Activated CD4-positive, alpha-beta T cell treated with anti-CD3 and anti-CD28 coated beads for 36 hours (primary cell): ENCODE measurements around the gene RPRD1B. TPM values are rescaled to one million over a fixed set of nuclear protein-coding genes. Genes with fewer than 3 reads are reported as not detected.
"Not testable (repeated sequence)": the region's sequence is repeated elsewhere in the genome, so short reads cannot be mapped to it uniquely, and the experiment has no call there.

Experiments used
- ATAC-seq: fragments of 200-7000 bp; cut with Tn5 transposase; one replicate; pipeline ENCODE4 v1.10.0; 2021; ENCODE audit warnings: mild to moderate bottlenecking, moderate library complexity
- CTCF ChIA-PET: fragments of 350-600 bp; sonication (Branson Sonifier 250); formaldehyde crosslinking; loops from one replicate; lab custom pipeline; 2021; ENCODE audit warnings: antibody characterized with exemption; lab: Charles Lee
- POLR2A ChIA-PET: fragments of 350-600 bp; sonication (Branson Sonifier 250); formaldehyde crosslinking; loops from one replicate; lab custom pipeline; 2021; ENCODE audit warnings: antibody characterized with exemption, inconsistent platforms; lab: Charles Lee
- DNase-seq: peaks from one replicate; pipeline ENCODE4 v3.0.0-alpha.2; 2020
- H3K27ac Mint-ChIP-seq: one replicate; pipeline ENCODE4 v1.8.0; 2021; ENCODE audit warnings: mixed read lengths
- H3K27me3 Mint-ChIP-seq: one replicate; pipeline ENCODE4 v1.8.0; 2021; ENCODE audit warnings: mixed read lengths
- H3K36me3 Mint-ChIP-seq: one replicate; pipeline ENCODE4 v1.8.0; 2021; ENCODE audit warnings: low read depth, mixed read lengths
- H3K4me1 Mint-ChIP-seq: one replicate; pipeline ENCODE4 v1.8.0; 2021; ENCODE audit warnings: mixed read lengths
- H3K4me3 Mint-ChIP-seq: one replicate; pipeline ENCODE4 v1.8.0; 2021; ENCODE audit warnings: mild to moderate bottlenecking, moderate library complexity, mixed read lengths
- H3K9me3 Mint-ChIP-seq: one replicate; pipeline ENCODE4 v1.8.0; 2021; ENCODE audit warnings: low read depth, mixed read lengths
- intact Hi-C, 2 experiments: fragments of 100-400 bp; cut with DNase I in 1 of 2; cut with micrococcal nuclease in 1 of 2; formaldehyde crosslinking; loops; one replicate each; pipeline versions ENCODE4 v1.14.2 to v1.15.1; 2022 to 2024; cut with DNase I, micrococcal nuclease
- total RNA-seq, 2 experiments: library from RNA; stranded (reverse); gene quantifications; one replicate each; pipeline ENCODE4 v1.2.3, GENCODE V29; 2021

Gene RPRD1B
- total RNA-seq, 2 experiments from 2014 or later = 29.9 to 36.4 TPM

DNA sequence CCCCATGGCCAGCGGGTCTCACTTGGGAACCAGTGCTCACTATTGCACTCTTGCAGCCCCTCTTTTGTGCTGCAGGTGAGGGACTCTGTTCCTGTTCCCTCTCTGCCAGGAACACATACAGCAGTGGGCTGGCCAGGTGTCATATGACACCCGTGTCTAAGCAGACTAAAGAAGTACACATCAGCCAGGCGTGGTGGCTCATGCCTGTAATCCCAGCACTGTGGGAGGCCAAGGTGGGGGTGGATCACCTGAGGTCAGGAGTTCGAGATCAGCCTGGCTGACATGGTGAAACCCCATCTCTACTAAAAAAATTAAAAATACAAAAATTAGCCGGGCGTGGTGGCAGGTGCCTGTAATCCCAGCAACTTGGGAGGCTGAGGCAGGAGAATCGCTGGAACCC is 74.4 kb downstream of the RPRD1B start:
- DNase-seq, H3K4me1 Mint-ChIP-seq, CTCF ChIA-PET, H3K36me3 Mint-ChIP-seq, H3K9me3 Mint-ChIP-seq, H3K27ac Mint-ChIP-seq, POLR2A ChIA-PET, intact Hi-C loops, H3K4me3 Mint-ChIP-seq, H3K27me3 Mint-ChIP-seq, ATAC-seq: not testable (repeated sequence)

- H3K4me1 Mint-ChIP-seq = no peaks in the 10 kb centered on the region
- intact Hi-C loops = no loop called here
- no peaks in the 10 kb centered on the region for H3K27me3 Mint-ChIP-seq
- no peak for ATAC-seq
- H3K36me3 Mint-ChIP-seq = no peaks in the 10 kb centered on the region
- DNase-seq = no peak
- H3K4me3 Mint-ChIP-seq = no peak overlapping the region
- POLR2A ChIA-PET = interaction anchor here (0.6 kb wide), 1 partner anchor 382 kb away, joined by 4 read pairs; no protein-coding TSS in a partner anchor
- no peaks in the 10 kb centered on the region for H3K9me3 Mint-ChIP-seq
- no peak overlapping the region for H3K27ac Mint-ChIP-seq
- CTCF ChIA-PET = interaction anchor here (1.2 kb wide), 1 partner anchor 51 kb away, joined by 3 read pairs; no protein-coding TSS in a partner anchor
Observed at GRCh38 chr20:38108438-38108985, 75.0 kb downstream of the RPRD1B start.

GRCh38 chr20:38108986-38109541 is 75.5 kb downstream of the RPRD1B start:
- Mint-ChIP-seq H3K27me3 (no peaks in the 10 kb centered on the region), H3K4me3 (no peak overlapping the region), H3K36me3 (no peaks in the 10 kb centered on the region), H3K9me3 (no peaks in the 10 kb centered on the region), H3K4me1 (no peaks in the 10 kb centered on the region), H3K27ac (no peak overlapping the region)
- DNase-seq = no peak
- ChIA-PET POLR2A (interaction anchor here (0.6 kb wide), 2 partner anchors 8 to 383 kb away, joined by 3 to 4 read pairs; no protein-coding TSS in a partner anchor), CTCF (interaction anchor here (1.2 kb wide), 1 partner anchor 52 kb away, joined by 3 read pairs; no protein-coding TSS in a partner anchor)
- intact Hi-C loops = no loop called here
- no peak for ATAC-seq

- CTCF ChIA-PET = interaction anchor here (0.7 to 1.4 kb wide), 5 partner anchors 10 to 113 kb away, joined by 3 to 5 read pairs (median 3); no protein-coding TSS in a partner anchor
- H3K27me3 Mint-ChIP-seq = no peaks in the 10 kb centered on the region
- intact Hi-C loops = no loop called here
Observed at GRCh38 chr20:38109591-38110524, 76.3 kb downstream of the RPRD1B start.

GRCh38 chr20:38110525-38111178 is 77.1 kb downstream of the RPRD1B start:
- DNase-seq (no peak), ATAC-seq (no peak)
- Mint-ChIP-seq H3K9me3 (no peaks in the 10 kb centered on the region), H3K27ac (no peak overlapping the region), H3K27me3 (no peaks in the 10 kb centered on the region), H3K4me3 (no peak overlapping the region), H3K36me3 (no peaks in the 10 kb centered on the region), H3K4me1 (no peaks in the 10 kb centered on the region)
- POLR2A ChIA-PET = no interaction called here
- CTCF ChIA-PET = interaction anchor here (0.9 to 1.4 kb wide), 2 partner anchors 36 to 37 kb away, joined by 3 to 5 read pairs; no protein-coding TSS in a partner anchor
- intact Hi-C loops = no loop called here

More at GRCh38 chr20:38109591-38110524, 76.3 kb downstream of the RPRD1B start:
- Mint-ChIP-seq H3K4me3 (no peak overlapping the region), H3K9me3 (no peaks in the 10 kb centered on the region), H3K27ac (no peak overlapping the region), H3K4me1 (no peaks in the 10 kb centered on the region), H3K36me3 (no peaks in the 10 kb centered on the region)
- ATAC-seq (no peak), DNase-seq (no peak)
- POLR2A ChIA-PET = interaction anchor here (0.6 kb wide), 1 partner anchor 9 kb away, joined by 3 read pairs; no protein-coding TSS in a partner anchor

DNA sequence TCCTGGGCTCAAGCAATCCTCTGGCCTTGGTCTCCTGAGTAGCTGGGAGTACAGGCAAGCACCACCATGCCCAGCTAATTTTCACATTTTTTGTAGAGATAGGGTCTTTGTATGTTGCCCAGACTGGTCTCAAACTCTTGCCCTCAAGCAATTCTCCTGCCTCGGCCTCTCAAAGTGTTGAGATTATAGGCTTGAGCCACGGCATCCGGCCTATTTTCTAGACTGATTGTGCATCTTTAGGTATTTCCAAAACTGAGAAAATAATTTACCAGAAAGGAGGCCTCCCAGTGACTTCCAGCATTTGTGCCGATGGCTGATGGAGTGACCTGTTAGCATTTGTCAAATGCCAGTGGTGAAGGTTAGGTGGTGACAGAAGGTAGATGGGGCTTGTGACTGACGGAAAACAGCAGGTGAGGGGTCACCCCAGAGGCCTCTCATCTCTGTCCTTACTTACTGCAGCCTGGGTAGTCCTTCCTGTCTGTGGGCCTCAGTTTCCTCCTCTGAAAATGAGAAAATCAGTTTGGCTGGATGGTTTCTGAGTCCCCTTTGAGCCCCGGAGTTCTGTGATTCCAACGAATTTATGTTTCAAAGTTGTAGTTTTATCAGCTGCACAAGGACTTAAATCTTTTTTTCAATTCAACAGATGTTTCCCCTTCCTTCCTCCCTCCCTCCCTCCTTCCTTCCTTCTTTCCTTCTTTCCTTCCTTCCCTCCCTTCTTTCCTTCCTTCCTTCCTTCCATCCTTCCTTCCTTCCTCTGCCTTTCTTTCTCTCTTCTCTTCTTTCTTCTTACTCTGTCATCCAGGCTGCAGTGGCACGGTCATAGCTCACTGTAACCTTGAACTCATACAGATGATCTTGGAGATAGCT is 78.1 kb downstream of the RPRD1B start:
- H3K27me3 Mint-ChIP-seq = no peaks in the 10 kb centered on the region
- ATAC-seq (no peak), DNase-seq (no peak)
- CTCF ChIA-PET = interaction anchor here (1.1 to 1.4 kb wide), 2 partner anchors 11 to 37 kb away, joined by 3 to 5 read pairs; no protein-coding TSS in a partner anchor
- H3K4me3 Mint-ChIP-seq = no peak overlapping the region
- intact Hi-C loops = no loop called here
- H3K27ac Mint-ChIP-seq = no peak overlapping the region
- no peaks in the 10 kb centered on the region for H3K9me3 Mint-ChIP-seq
- POLR2A ChIA-PET = no interaction called here
- H3K36me3 Mint-ChIP-seq = no peaks in the 10 kb centered on the region
- H3K4me1 Mint-ChIP-seq = no peaks in the 10 kb centered on the region

- POLR2A ChIA-PET = no interaction called here
- no peaks in the 10 kb centered on the region for H3K36me3 Mint-ChIP-seq
- intact Hi-C loops = no loop called here
- no peak for ATAC-seq
- CTCF ChIA-PET = interaction anchor here (0.8 to 1.5 kb wide), 3 partner anchors 11 to 109 kb away, joined by 3 to 4 read pairs (median 3); no protein-coding TSS in a partner anchor
- H3K9me3 Mint-ChIP-seq = no peaks in the 10 kb centered on the region
- H3K4me1 Mint-ChIP-seq = no peaks in the 10 kb centered on the region
- no peak for DNase-seq
- H3K27me3 Mint-ChIP-seq = no peaks in the 10 kb centered on the region
- no peak overlapping the region for H3K27ac Mint-ChIP-seq
- no peak overlapping the region for H3K4me3 Mint-ChIP-seq
Observed at GRCh38 chr20:38112261-38112929, 78.8 kb downstream of the RPRD1B start.

- Mint-ChIP-seq H3K36me3 (no peaks in the 10 kb centered on the region), H3K4me1 (no peaks in the 10 kb centered on the region), H3K27me3 (no peaks in the 10 kb centered on the region), H3K27ac (no peak overlapping the region), H3K4me3 (no peak overlapping the region), H3K9me3 (no peaks in the 10 kb centered on the region)
- no peak for DNase-seq
- ChIA-PET POLR2A (no interaction called here), CTCF (interaction anchor here (0.8 to 1.5 kb wide), 3 partner anchors 10 to 108 kb away, joined by 3 to 4 read pairs (median 3); no protein-coding TSS in a partner anchor)
- no peak for ATAC-seq
- intact Hi-C loops = no loop called here
Observed at GRCh38 chr20:38112930-38113294, 79.4 kb downstream of the RPRD1B start.

GRCh38 chr20:38113401-38114325 is 80.1 kb downstream of the RPRD1B start:
- H3K4me3 Mint-ChIP-seq = no peak overlapping the region
- POLR2A ChIA-PET = no interaction called here
- no peaks in the 10 kb centered on the region for H3K4me1 Mint-ChIP-seq
- CTCF ChIA-PET = interaction anchor here (0.6 to 1.5 kb wide), 4 partner anchors 9 to 108 kb away, joined by 3 to 4 read pairs (median 3); no protein-coding TSS in a partner anchor
- DNase-seq (peak; percentile 43), ATAC-seq (no peak)
- no peak overlapping the region for H3K27ac Mint-ChIP-seq
- no peaks in the 10 kb centered on the region for H3K36me3 Mint-ChIP-seq
- H3K9me3 Mint-ChIP-seq = no peaks in the 10 kb centered on the region
- intact Hi-C loops = no loop called here
- no peaks in the 10 kb centered on the region for H3K27me3 Mint-ChIP-seq
